SK-N-SH (cell line): ENCODE measurements around the gene S100A7. TPM values are rescaled to one million over a fixed set of nuclear protein-coding genes. Genes with fewer than 3 reads are reported as not detected.
A peak's percentile ranks its signal among the peaks of the same experiment; 100 is the strongest.

Experiments
- CTCF ChIA-PET: fragments of 300-600, 350-600 bp; formaldehyde crosslinking; extraction: SDS; loops from one replicate; lab custom pipeline; 2021; lab: Yijun Ruan, JAX
- POLR2A ChIA-PET: fragments of 350-600 bp; sonication (Branson Sonifier 250); formaldehyde crosslinking; extraction: SDS; loops from one replicate; lab custom pipeline; 2020; ENCODE audit warnings: antibody characterized with exemption, inconsistent platforms; lab: Yijun Ruan, JAX
- DNase-seq: peaks from one replicate; pipeline ENCODE4 v3.0.0; 2012
- H2AFZ ChIP-seq: fragments of 200-600 bp; sonication (generic); 2 replicates; pipeline ENCODE4 v1.8.1; 2016; ENCODE audit warnings: antibody characterized with exemption, mild to moderate bottlenecking, low read depth
- H3F3A ChIP-seq: fragments of 200-600 bp; sonication (generic); replicated peaks from 2 replicates; pipeline ENCODE3; 2016; ENCODE audit warnings: antibody characterized with exemption, mild to moderate bottlenecking; ENCODE audit not compliant: insufficient read depth
- H3K27ac ChIP-seq, 2 experiments: fragments of 200-500 bp in 1 of 2; fragments of 200-600 bp in 1 of 2; sonication (Bioruptor generic) in 1 of 2; sonication (generic), shearing (Covaris generic) in 1 of 2; 2 replicates each; pipeline versions ENCODE4 v1.5.1 to v1.6.1; 2014 to 2016; ENCODE audit warnings: low read depth in 2 of 2, inconsistent platforms in 1 of 2, low read length in 1 of 2, mild to moderate bottlenecking in 1 of 2, mixed read lengths in 1 of 2
- H3K27me3 ChIP-seq: fragments of 200-600 bp; sonication (generic), shearing (Covaris generic); 2 replicates; pipeline ENCODE4 v1.6.1; 2016; ENCODE audit warnings: mixed run types; ENCODE audit not compliant: insufficient read depth
- H3K36me3 ChIP-seq, 2 experiments: fragments of 200-500 bp in 1 of 2; fragments of 200-600 bp in 1 of 2; sonication (Bioruptor generic) in 1 of 2; sonication (generic) in 1 of 2; replicated peaks in 1 of 2; 2 replicates each; pipeline versions ENCODE3 to v1.5.1; 2014 to 2016; ENCODE audit warnings: low read length in 1 of 2, mild to moderate bottlenecking in 1 of 2; ENCODE audit not compliant: insufficient read depth in 2 of 2, control insufficient read depth in 1 of 2
- H3K4me1 ChIP-seq, 2 experiments: fragments of 200-500 bp in 1 of 2; fragments of 200-600 bp in 1 of 2; sonication (Bioruptor generic) in 1 of 2; sonication (generic), shearing (Covaris generic) in 1 of 2; 2 replicates each; pipeline versions ENCODE4 v1.5.1 to v1.6.1; 2014 to 2016; ENCODE audit warnings: low read depth in 1 of 2, low read length in 1 of 2, mixed run types in 1 of 2; ENCODE audit not compliant: insufficient read depth in 2 of 2, control insufficient read depth in 1 of 2
- H3K4me2 ChIP-seq: fragments of 200-600 bp; sonication (generic), shearing (Covaris generic); 2 replicates; pipeline ENCODE4 v1.6.1; 2017; ENCODE audit warnings: mixed run types
- H3K4me3 ChIP-seq, 2 experiments: fragments of 200-500 bp in 1 of 2; fragments of 200-600 bp in 1 of 2; sonication (Bioruptor generic) in 1 of 2; sonication (generic), shearing (Covaris generic) in 1 of 2; 2 replicates each; pipeline versions ENCODE4 v1.5.1 to v1.8.1; 2014 to 2016; ENCODE audit warnings: low read depth in 2 of 2, inconsistent platforms in 1 of 2, low read length in 1 of 2, mild to moderate bottlenecking in 1 of 2, mixed read lengths in 1 of 2, moderate library complexity in 1 of 2
- H3K79me2 ChIP-seq: fragments of 200-600 bp; sonication (generic); 2 replicates; pipeline ENCODE4 v1.8.1; 2017; ENCODE audit warnings: mild to moderate bottlenecking; ENCODE audit not compliant: insufficient read depth
- H3K9ac ChIP-seq: fragments of 200-600 bp; sonication (generic); 2 replicates; pipeline ENCODE4 v1.6.1; 2017; ENCODE audit warnings: mixed run types
- H3K9me2 ChIP-seq: fragments of 200-600 bp; sonication (generic); 2 replicates; pipeline ENCODE4 v1.6.1; 2017; ENCODE audit warnings: mixed run types
- H3K9me3 ChIP-seq: fragments of 200-600 bp; sonication (generic); 2 replicates; pipeline ENCODE4 v1.6.1; 2017; ENCODE audit warnings: mixed run types, mild to moderate bottlenecking, moderate library complexity
- H4K20me1 ChIP-seq: fragments of 200-600 bp; sonication (generic); 2 replicates; pipeline ENCODE4 v1.6.1; 2017; ENCODE audit warnings: mild to moderate bottlenecking, mixed run types; ENCODE audit not compliant: insufficient read depth
- CHD2 ChIP-seq: fragments of 150-350 bp; IDR thresholded peaks from 2 replicates; pipeline ENCODE4 v1.6.1; 2018; ENCODE audit warnings: low read length; ENCODE audit not compliant: partially characterized antibody
- FOSL2 ChIP-seq: IDR thresholded peaks from 2 replicates; pipeline ENCODE4 v1.4.0; 2012; ENCODE audit warnings: low read depth, mild to moderate bottlenecking, moderate library complexity, borderline replicate concordance
- GATA2 ChIP-seq: sonication (generic); formaldehyde crosslinking; IDR thresholded peaks from 2 replicates; pipeline ENCODE4 v1.5.0; 2020; ENCODE audit warnings: mild to moderate bottlenecking, missing genetic modification reagents
- MEF2A ChIP-seq: IDR thresholded peaks from 2 replicates; pipeline ENCODE4 v1.4.0; 2012; ENCODE audit warnings: low read depth, borderline replicate concordance
- MXI1 ChIP-seq: IDR thresholded peaks from 2 replicates; pipeline ENCODE4 v1.6.1; 2012; ENCODE audit warnings: mild to moderate bottlenecking, low read depth, low read length, improper control_type of control experiment
- NRF1 ChIP-seq: IDR thresholded peaks from 2 replicates; pipeline ENCODE4 v1.6.1; 2012; ENCODE audit warnings: low read depth, mild to moderate bottlenecking, low read length
- RAD21 ChIP-seq: IDR thresholded peaks from 2 replicates; pipeline ENCODE4 v1.6.1; 2012; ENCODE audit warnings: mild to moderate bottlenecking, low read length
- REST ChIP-seq: IDR thresholded peaks from 2 replicates; pipeline ENCODE4 v1.6.1; 2012; ENCODE audit warnings: mild to moderate bottlenecking, low read depth, low read length, moderate library complexity
- SMC3 ChIP-seq: IDR thresholded peaks from 2 replicates; pipeline ENCODE4 v1.6.1; 2012; ENCODE audit warnings: low read depth, low read length, improper control_type of control experiment
- TAF1 ChIP-seq: IDR thresholded peaks from 2 replicates; pipeline ENCODE4 v1.6.1; 2012; ENCODE audit warnings: low read depth, mild to moderate bottlenecking, low read length, moderate library complexity, borderline replicate concordance
- TCF12 ChIP-seq: IDR thresholded peaks from 2 replicates; pipeline ENCODE4 v1.4.0; 2012
- YY1 ChIP-seq: IDR thresholded peaks from 2 replicates; pipeline ENCODE4 v1.4.0; 2012; ENCODE audit warnings: low read depth, mild to moderate bottlenecking
- WGBS: methylation state at CpG from one replicate; pipeline ENCODE4 v1.1.6; 2017; ENCODE audit warnings: low lambda C conversion rate; 5-methylcytosine and 5-hydroxymethylcytosine counted together
- polyA plus RNA-seq, 3 experiments: library from polyadenylated mRNA; depleted of rRNA; stranded (reverse); fragments of >200 nt; gene quantifications; 2 replicates each; pipeline ENCODE4 v1.2.3, GENCODE V29; 2012
- TF ChIP-seq, protein P1 (sequence below): IDR thresholded peaks from 2 replicates; pipeline ENCODE4 v1.4.0; 2012; ENCODE audit warnings: low read depth, borderline replicate concordance

Gene S100A7
- polyA plus RNA-seq, 1 of the 3 experiments (the other 2 are of a cell fraction) = not detected

GRCh38 chr1:153478047-153478691, 17.7 kb upstream of the S100A7 start:
- POLR2A ChIA-PET = no interaction called here
- no peak overlapping the region for H2AFZ ChIP-seq
- H3K79me2 ChIP-seq = no peaks in the 10 kb centered on the region
- no peaks in the 10 kb centered on the region; the same call in 1 of the 2 replicates for H3K27me3 ChIP-seq
- H3K9me2 ChIP-seq = no peaks in the 10 kb centered on the region
- H3K4me2 ChIP-seq = no peak overlapping the region
- no peak for TF ChIP-seq MXI1
- TF ChIP-seq GATA2 (CRISPR knock-in tag) = peak; percentile 11; the same call in 1 of the 2 replicates
- H4K20me1 ChIP-seq = no peaks in the 10 kb centered on the region
- CTCF ChIA-PET = interaction anchor here (0.8 to 3.0 kb wide), 8 partner anchors 12 to 270 kb away, joined by 3 to 15 read pairs (median 4); no protein-coding TSS in a partner anchor
- H3K9me3 ChIP-seq = no peaks in the 10 kb centered on the region
- no peak overlapping the region for H3K4me3 ChIP-seq
- no peaks in the 10 kb centered on the region for H3F3A ChIP-seq
- no peak overlapping the region for H3K9ac ChIP-seq
- H3K36me3 ChIP-seq = no peaks in the 10 kb centered on the region
- DNase-seq = peak; percentile 46
- H3K27ac ChIP-seq = no peak overlapping the region
- WGBS = 51% methylated on average over 7 of the region's 8 CpGs
- peaks cover 0 to 12% of the 10 kb centered on the region in 2 experiments; a peak in 1 of 4 replicates for H3K4me1 ChIP-seq

- Histone ChIP-seq H3K4me3 (no peak overlapping the region), H3K79me2 (no peaks in the 10 kb centered on the region), H4K20me1 (no peaks in the 10 kb centered on the region), H2AFZ (no peak overlapping the region), H3K4me2 (no peak overlapping the region), H3K9ac (no peak overlapping the region)
- no peak for TF ChIP-seq REST
- TF ChIP-seq TAF1 = no peak
- TF ChIP-seq TCF12 = no peak
- no peak for TF ChIP-seq FOSL2
- no peak for TF ChIP-seq CHD2
- TF ChIP-seq, protein P1, sequence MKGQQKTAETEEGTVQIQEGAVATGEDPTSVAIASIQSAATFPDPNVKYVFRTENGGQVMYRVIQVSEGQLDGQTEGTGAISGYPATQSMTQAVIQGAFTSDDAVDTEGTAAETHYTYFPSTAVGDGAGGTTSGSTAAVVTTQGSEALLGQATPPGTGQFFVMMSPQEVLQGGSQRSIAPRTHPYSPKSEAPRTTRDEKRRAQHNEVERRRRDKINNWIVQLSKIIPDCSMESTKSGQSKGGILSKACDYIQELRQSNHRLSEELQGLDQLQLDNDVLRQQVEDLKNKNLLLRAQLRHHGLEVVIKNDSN = no peak
- TF ChIP-seq YY1 = no peak
- TF ChIP-seq MEF2A = no peak
- no peak for TF ChIP-seq MXI1
- TF ChIP-seq NRF1 = no peak
- TF ChIP-seq SMC3 = no peak
- no peak for TF ChIP-seq RAD21
- TF ChIP-seq, all 33 proteins: peak for 0
- CTCF ChIA-PET = interaction anchor here (1.0 to 2.5 kb wide), 3 partner anchors 11 to 124 kb away, joined by 4 to 15 read pairs (median 5); no protein-coding TSS in a partner anchor
- no peak for DNase-seq
- Histone ChIP-seq H3K9me3 (no peaks in the 10 kb centered on the region), H3F3A (no peaks in the 10 kb centered on the region), H3K36me3 (no peaks in the 10 kb centered on the region), H3K4me1 (peaks cover 0 to 12% of the 10 kb centered on the region in 2 experiments; a peak in 1 of 4 replicates), H3K9me2 (no peaks in the 10 kb centered on the region), H3K27me3 (no peaks in the 10 kb centered on the region; the same call in 1 of the 2 replicates), H3K27ac (no peak overlapping the region)
- POLR2A ChIA-PET = no interaction called here
- 38% methylated on average over 4 of the region's 4 CpGs for WGBS
Measured at GRCh38 chr1:153476491-153477093, 16.1 kb upstream of the S100A7 start.
